K562 (cell line): ENCODE data around the gene MAGI3. TPM values are rescaled to one million over a fixed set of nuclear protein-coding genes. Genes with fewer than 3 reads are reported as not detected.

Experiments
- ATAC-seq: fragments of 200-7000 bp; cut with Tn5 transposase; 3 replicates; pipeline ENCODE4 v1.9.1; 2020; ENCODE audit warnings: moderate library complexity
- BruUV-seq: library from RNA; stranded (reverse); fragments of 400-500 nt; replicated peaks from 2 replicates; lab custom pipeline; 2021; lab: Mats Ljungman, UMichigan
- CTCF ChIA-PET: fragments of 300-600 bp; formaldehyde crosslinking; extraction: SDS; loops from one replicate; lab custom pipeline; 2021; ENCODE audit warnings: low intra/inter-chr PET ratio; lab: Yijun Ruan, JAX
- POLR2A ChIA-PET: fragments of 300-600, 350-650 bp; sonication (Branson Sonifier 250); formaldehyde crosslinking; extraction: SDS; loops from one replicate; lab custom pipeline; 2021; ENCODE audit warnings: antibody characterized with exemption, inconsistent platforms; lab: Yijun Ruan, JAX
- DNase-seq, 4 experiments: peaks; one replicate each; pipeline versions ENCODE4 v3.0.0 to v3.0.0-alpha.2; 2011 to 2018; ENCODE audit warnings: low spot score in 3 of 4, mixed read lengths in 3 of 4; ENCODE audit errors: extremely low read depth in 1 of 4
- FAIRE-seq: peaks from 2 replicates; lab custom pipeline; 2011; peaks lifted over from hg19 to GRCh38; lab: Jason Lieb, UNC
- H2AFZ ChIP-seq: 2 replicates; pipeline ENCODE4 v1.6.0; 2011; ENCODE audit warnings: low read depth, low read length, control low read depth, inconsistent platforms
- H3K27ac ChIP-seq: fragments of 200-600 bp; 3 replicates; pipeline ENCODE4 v1.8.0; 2011; ENCODE audit warnings: low read depth, mild to moderate bottlenecking, control low read depth, inconsistent platforms, low read length, moderate library complexity, mixed read lengths; ENCODE audit errors: extremely low read depth
- H3K27me3 ChIP-seq, 2 experiments: fragments of 300-600 bp in 1 of 2; 2 replicates in 1 of 2; 3 replicates in 1 of 2; pipeline versions ENCODE4 v1.6.0 to v1.8.0; 2011; ENCODE audit warnings: inconsistent platforms in 2 of 2, low read length in 2 of 2, mild to moderate bottlenecking in 1 of 2, mixed read lengths in 1 of 2, moderate library complexity in 1 of 2; ENCODE audit not compliant: control insufficient read depth in 2 of 2, insufficient read depth in 2 of 2
- H3K36me3 ChIP-seq: fragments of 300-600 bp; 3 replicates; pipeline ENCODE4 v1.8.0; 2011; ENCODE audit warnings: mild to moderate bottlenecking, low read length, inconsistent platforms; ENCODE audit not compliant: control insufficient read depth, insufficient read depth
- H3K4me1 ChIP-seq, 2 experiments: fragments of 200-600 bp in 1 of 2; replicated peaks in 1 of 2; 2 replicates in 1 of 2; 3 replicates in 1 of 2; pipeline versions ENCODE4 v1.5.1 to v1.8.0; 2011; ENCODE audit warnings: inconsistent platforms in 2 of 2, low read length in 2 of 2, mild to moderate bottlenecking in 1 of 2, mixed read lengths in 1 of 2, moderate library complexity in 1 of 2; ENCODE audit not compliant: control insufficient read depth in 2 of 2, insufficient read depth in 2 of 2
- H3K4me2 ChIP-seq: 2 replicates; pipeline ENCODE4 v1.6.1; 2011; ENCODE audit warnings: low read length, control low read depth, inconsistent platforms, mixed read lengths; ENCODE audit not compliant: insufficient read depth
- H3K4me3 ChIP-seq: fragments of 200-600 bp; sonication (generic), shearing (Covaris generic); 2 replicates; pipeline ENCODE4 v1.5.1; 2016; ENCODE audit warnings: control low read depth, inconsistent platforms
- H3K79me2 ChIP-seq: fragments of 200-600 bp; 3 replicates; pipeline ENCODE4 v1.8.0; 2011; ENCODE audit warnings: low read length, inconsistent platforms; ENCODE audit not compliant: control insufficient read depth, insufficient read depth
- H3K9ac ChIP-seq, 2 experiments: 2 replicates each; pipeline versions ENCODE4 v1.6.0 to v1.6.1; 2011; ENCODE audit warnings: low read depth in 2 of 2, low read length in 2 of 2, control low read depth in 1 of 2, inconsistent platforms in 1 of 2, mild to moderate bottlenecking in 1 of 2, mixed read lengths in 1 of 2; ENCODE audit not compliant: insufficient read depth in 1 of 2
- H3K9me1 ChIP-seq: one replicate; pipeline ENCODE4 v1.6.0; 2011; ENCODE audit warnings: inconsistent platforms, mild to moderate bottlenecking, low read length, moderate library complexity; ENCODE audit not compliant: control insufficient read depth, insufficient read depth
- H3K9me3 ChIP-seq: replicated peaks from 2 replicates; pipeline ENCODE4 v1.5.1; 2011; ENCODE audit warnings: low read depth, low read length, inconsistent platforms; ENCODE audit not compliant: control insufficient read depth, insufficient read depth
- H4K20me1 ChIP-seq: replicated peaks from 2 replicates; pipeline ENCODE4 v1.6.1; 2011; ENCODE audit warnings: low read length, inconsistent platforms, mixed read lengths; ENCODE audit not compliant: control insufficient read depth, insufficient read depth
- CBX3 ChIP-seq, 2 experiments: IDR thresholded peaks; 1 replicate in 1 of 2; 2 replicates in 1 of 2; pipeline ENCODE4 v1.6.1; 2012; ENCODE audit warnings: inconsistent platforms in 2 of 2, low read length in 2 of 2, borderline replicate concordance in 1 of 2, control low read depth in 1 of 2
- CUX1 ChIP-seq: fragments of 200-800 bp; sonication (Bioruptor generic); IDR thresholded peaks from 2 replicates; pipeline ENCODE4 v1.6.1; 2016; ENCODE audit warnings: missing genetic modification characterization, missing compliant biosample characterization
- MYNN ChIP-seq, 2 experiments: sonication (generic); formaldehyde crosslinking in 1 of 2; IDR thresholded peaks; 2 replicates each; pipeline versions ENCODE4 v1.5.0 to v1.6.1; 2016 to 2020; ENCODE audit warnings: antibody characterized with exemption in 1 of 2, missing genetic modification reagents in 1 of 2
- NFXL1 ChIP-seq: fragments of 450-650 bp; formaldehyde crosslinking; IDR thresholded peaks from 2 replicates; pipeline ENCODE4 v1.4.0; 2021; ENCODE audit warnings: mild to moderate bottlenecking
- NR2F6 ChIP-seq: fragments of 450-650 bp; formaldehyde crosslinking; IDR thresholded peaks from 2 replicates; pipeline ENCODE4 v1.4.0; 2020; ENCODE audit warnings: mild to moderate bottlenecking
- PTTG1 ChIP-seq: fragments of 450-650 bp; IDR thresholded peaks from 2 replicates; pipeline ENCODE4 v1.6.1; 2016; ENCODE audit warnings: low read depth, mild to moderate bottlenecking, missing genetic modification characterization, missing compliant biosample characterization
- SREBF2 ChIP-seq: sonication (generic); formaldehyde crosslinking; IDR thresholded peaks from 2 replicates; pipeline ENCODE4 v1.4.0; 2020; ENCODE audit warnings: mild to moderate bottlenecking, missing genetic modification reagents
- U2AF1 ChIP-seq: fragments of 200-400 bp; formaldehyde crosslinking; optimal IDR thresholded peaks from 2 replicates; pipeline ENCODE3; 2017; ENCODE audit warnings: mild to moderate bottlenecking, low read depth, low read length, moderate library complexity
- WGBS: fragments of 100-300 bp; shearing (Covaris generic); methylation state at CpG from one replicate; pipeline ENCODE4 v1.1.6; 2016; ENCODE audit warnings: low coverage, mixed read lengths; ENCODE audit not compliant: insufficient coverage; ENCODE audit errors: missing lambda C conversion rate; 5-methylcytosine and 5-hydroxymethylcytosine counted together
- in situ Hi-C: fragments of 300-500 bp; cut with MboI; formaldehyde crosslinking; loops from 4 replicates; pipeline ENCODE4 v1.15.0; 2018; ENCODE audit warnings: inconsistent platforms, mixed read lengths
- intact Hi-C: fragments of 100-400 bp; cut with micrococcal nuclease; formaldehyde crosslinking; loops from 2 replicates; pipeline ENCODE4 v1.14.2; 2022
- polyA plus RNA-seq, 8 experiments: library from polyadenylated mRNA; depleted of rRNA in 4 of 8; stranded (reverse) in 5 of 8; unstranded in 3 of 8; fragments of >200 nt; fragmentation: Nextera tagmentation in 2 of 8; fragmentation: Illumina TruSeq in 1 of 8; extraction: Ambion mirVana in 2 of 8; extraction: Trizol in 1 of 8; gene quantifications; 2 replicates each; pipeline versions ENCODE4 v1.2.1 to v1.2.3, GENCODE V29; 2011 to 2014; ENCODE audit warnings: inconsistent platforms in 1 of 8, missing spikeins in 1 of 8
- small RNA-seq: library from RNA; depleted of rRNA; stranded (forward); fragments of <200 nt; gene quantifications from one replicate; pipeline ENCODE3, GENCODE V24; 2014
- total RNA-seq, 7 experiments: library from RNA; depleted of rRNA in 6 of 7; stranded (reverse); fragments of >200 nt in 6 of 7; fragmentation: Illumina TruSeq in 2 of 7; extraction: Trizol in 2 of 7; gene quantifications; 2 replicates each; pipeline versions ENCODE4 v1.2.1 to v1.2.3, GENCODE V29; 2011 to 2021; ENCODE audit warnings: low replicate concordance in 1 of 7

MAGI3 gene
- total and polyA plus RNA-seq, 9 of the 15 experiments (the other 6 are each of a cell fraction or from before 2014, with no cell fraction given), result 1.0 to 8.6 (median 5.5) TPM

DNA sequence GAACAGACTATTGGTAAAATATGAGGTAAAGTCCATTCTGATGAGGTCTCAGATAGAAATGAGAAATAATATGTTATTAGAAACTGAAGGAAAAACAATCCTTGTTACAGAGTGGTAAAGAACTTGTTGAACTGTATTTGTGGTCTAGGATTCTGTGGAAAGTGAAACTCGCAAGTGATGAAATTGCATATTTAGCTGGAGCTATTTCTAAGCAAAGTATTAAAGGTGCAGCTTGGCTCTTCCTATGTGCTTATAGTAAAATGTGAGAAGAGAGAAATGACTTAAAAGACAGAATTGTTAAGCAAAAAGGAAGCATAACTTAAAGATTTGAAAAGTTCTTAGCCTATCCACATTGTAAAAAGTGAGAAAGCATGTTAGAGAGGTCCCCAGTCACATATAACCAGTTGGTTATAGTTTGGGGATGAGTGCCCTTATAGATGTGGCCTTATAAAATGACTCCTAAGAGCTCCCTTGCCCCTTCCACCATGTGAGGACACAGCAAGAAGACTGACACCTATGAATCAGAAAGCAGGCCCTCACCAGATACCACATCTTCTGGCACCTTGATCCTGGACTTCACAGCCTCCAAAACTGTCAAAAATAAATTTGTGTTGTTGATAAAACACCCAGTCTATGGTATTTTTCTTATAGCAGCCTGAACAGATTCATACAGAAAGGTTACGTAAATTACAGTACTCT lies 344.2 kb downstream of the MAGI3 start:
- Histone ChIP-seq H3K9me3 (no peaks in the 10 kb centered on the region), H4K20me1 (no peaks in the 10 kb centered on the region), H3K4me3 (no peak overlapping the region), H3K27ac (no peak overlapping the region), H3K4me1 (no peaks in the 10 kb centered on the region), H2AFZ (no peak overlapping the region), H3K27me3 (no peaks in the 10 kb centered on the region), H3K9me1 (no peaks in the 10 kb centered on the region), H3K9ac (no peak overlapping the region), H3K36me3 (peaks cover 35% of the 10 kb centered on the region; the same call in 1 of the 3 replicates), H3K4me2 (no peak overlapping the region), H3K79me2 (no peaks in the 10 kb centered on the region)
- FAIRE-seq, result no peak
- no TSS peak for BruUV-seq
- intact Hi-C loops (no loop called here), in situ Hi-C loops (no loop called here)
- 78% methylated on average over 2 of the region's 2 CpGs for WGBS
- no peak for TF ChIP-seq PTTG1
- TF ChIP-seq U2AF1, result no peak
- no peak for TF ChIP-seq MYNN (IDR thresholded peaks at IDR 0.05)
- no peak for TF ChIP-seq MYNN (CRISPR knock-in tag; IDR thresholded peaks at IDR 0.05)
- TF ChIP-seq CBX3 (IDR thresholded peaks at IDR 0.05; ENCODE audit: borderline replicate concordance in 1 of 2, low read length in 2 of 2), result no peak
- no peak for TF ChIP-seq NFXL1 (CRISPR knock-in tag)
- no peak for TF ChIP-seq NR2F6 (CRISPR knock-in tag)
- TF ChIP-seq SREBF2 (CRISPR knock-in tag), result no peak
- TF ChIP-seq CUX1 (CRISPR knock-in tag), result no peak
- no peak for ATAC-seq
- DNase-seq, result no peak
- CTCF ChIA-PET, result no interaction called here
- POLR2A ChIA-PET, result interaction anchor here (1.1 kb wide), 1 partner anchor 25 kb away, joined by 4 read pairs; the partner anchor contains the start of gene PHTF1

Small RNAs within 50 kb of the gene (small RNA-seq; reads per million reads assigned to genes)
- gene MTND5P20, result not detected
